ENCODE results near the gene KLHL18.

Gene KLHL18

GRCh38 chr3:47377186-47377585 lies 94.4 kb downstream of the KLHL18 start:
- Mint-ChIP-seq H3K4me1 (peaks cover 22% of the 10 kb centered on the region), H3K9me3 (no peaks in the 10 kb centered on the region), H3K27ac (no peak overlapping the region), H3K27me3 (ENCODE audit: low read depth, poor library complexity) (peaks cover 9% of the 10 kb centered on the region), H3K4me3 (no peak overlapping the region), H3K36me3 (ENCODE audit: low read depth) (no peaks in the 10 kb centered on the region)
- TF ChIP-seq CTCF (IDR thresholded peaks at IDR 0.05) = no peak
- no peak for DNase-seq

GRCh38 chr3:47378869-47379268 lies 96.1 kb downstream of the KLHL18 start:
- H3K27ac Mint-ChIP-seq = no peak overlapping the region
- peaks cover 7% of the 10 kb centered on the region for H3K36me3 Mint-ChIP-seq (ENCODE audit: low read depth)
- DNase-seq = no peak
- H3K4me3 Mint-ChIP-seq = no peak overlapping the region
- H3K9me3 Mint-ChIP-seq = no peaks in the 10 kb centered on the region
- H3K4me1 Mint-ChIP-seq = peaks cover 35% of the 10 kb centered on the region
- no peak for TF ChIP-seq CTCF (IDR thresholded peaks at IDR 0.05)
- H3K27me3 Mint-ChIP-seq (ENCODE audit: low read depth, poor library complexity) = peaks cover 2% of the 10 kb centered on the region

- Mint-ChIP-seq H3K4me1 (peaks cover 35% of the 10 kb centered on the region), H3K27me3 (ENCODE audit: low read depth, poor library complexity) (peaks cover 2% of the 10 kb centered on the region), H3K9me3 (no peaks in the 10 kb centered on the region), H3K4me3 (peak overlapping the region; percentile 97), H3K36me3 (ENCODE audit: low read depth) (peaks cover 7% of the 10 kb centered on the region), H3K27ac (no peak overlapping the region)
- no peak for TF ChIP-seq CTCF (IDR thresholded peaks at IDR 0.05)
- no peak for DNase-seq
These were observed 96.7 kb downstream of the KLHL18 start for GRCh38 chr3:47379411-47379899.

GRCh38 chr3:47380026-47380600 lies 97.4 kb downstream of the KLHL18 start:
- peak overlapping the region; percentile 99 for H3K27ac Mint-ChIP-seq
- H3K9me3 Mint-ChIP-seq = no peaks in the 10 kb centered on the region
- H3K36me3 Mint-ChIP-seq (ENCODE audit: low read depth) = peaks cover 7% of the 10 kb centered on the region
- H3K4me1 Mint-ChIP-seq = peaks cover 35% of the 10 kb centered on the region
- no peak for DNase-seq
- H3K27me3 Mint-ChIP-seq (ENCODE audit: low read depth, poor library complexity) = peaks cover 2% of the 10 kb centered on the region
- no peak for TF ChIP-seq CTCF (IDR thresholded peaks at IDR 0.05)
- peak overlapping the region; percentile 97 for H3K4me3 Mint-ChIP-seq

- Mint-ChIP-seq H3K27ac (peak within 1 kb of the TSS; percentile 99), H3K4me1 (peaks cover 38% of the 10 kb centered on the region), H3K36me3 (ENCODE audit: low read depth) (peaks cover 10% of the 10 kb centered on the region), H3K4me3 (peak within 1 kb of the TSS; percentile 97), H3K9me3 (no peaks in the 10 kb centered on the region), H3K27me3 (ENCODE audit: low read depth, poor library complexity) (no peaks in the 10 kb centered on the region)
- DNase-seq = peak; percentile 99
- TF ChIP-seq CTCF (IDR thresholded peaks at IDR 0.05) = no peak
These were observed 98.0 kb downstream of the KLHL18 start, which contains the start of gene PTPN23 for GRCh38 chr3:47380601-47381316. Gene PTPN23, plus strand, starts transcription at chr3:47381021. Its CDS starts 76 bp downstream, at chr3:47381097.
